ENCODE results near the gene PRKG2. TPM values are rescaled to one million over a fixed set of nuclear protein-coding genes. Genes with fewer than 3 reads are reported as not detected.

PRKG2 gene
- total and polyA plus RNA-seq, 12 donors: 0.16 to 0.55 (median 0.20) TPM; not detected in 6

- Histone ChIP-seq H3K4me1 (replicated peaks in 1 of 2) (no peaks in the 10 kb centered on the region), H3K4me3 (no peak overlapping the region), H3K27me3 (no peaks in the 10 kb centered on the region), H3K9me3 (replicated peaks in 1 of 3) (no peaks in the 10 kb centered on the region), H3K27ac (no peak overlapping the region), H3K36me3 (replicated peaks in 1 of 2) (no peaks in the 10 kb centered on the region)
- 69 to 87% (median 72%) methylated on average over 8 to 9 of the region's 9 CpGs for WGBS, 4 donors
- DNase-seq: no peak
- TF ChIP-seq POLR2A (IDR thresholded peaks at IDR 0.05) (no peak), CTCF (IDR thresholded peaks at IDR 0.05) (no peak)
- intact Hi-C loops (cut with DNase I): no loop called here
Observed at GRCh38 chr4:81204571-81204970, 10.5 kb downstream of the PRKG2 start.

GRCh38 chr4:81199831-81200230, 15.2 kb downstream of the PRKG2 start:
- no peak overlapping the region for H3K27ac ChIP-seq

GRCh38 chr4:81198609-81199008, 16.4 kb downstream of the PRKG2 start:
- Histone ChIP-seq H3K27ac (no peak overlapping the region), H3K36me3 (replicated peaks in 1 of 2) (no peaks in the 10 kb centered on the region), H3K4me3 (no peak overlapping the region), H3K4me1 (replicated peaks in 1 of 2) (no peaks in the 10 kb centered on the region), H3K27me3 (no peaks in the 10 kb centered on the region), H3K9me3 (replicated peaks in 1 of 3) (no peaks in the 10 kb centered on the region)
- no peak for DNase-seq
- intact Hi-C loops (cut with DNase I): no loop called here
- WGBS, 4 donors: 78 to 100% (median 92%) methylated on average over 1 of the region's 1 CpG
- no peak for TF ChIP-seq CTCF (IDR thresholded peaks at IDR 0.05)
- no peak for TF ChIP-seq POLR2A (IDR thresholded peaks at IDR 0.05)

More at GRCh38 chr4:81199831-81200230, 15.2 kb downstream of the PRKG2 start:
- Histone ChIP-seq H3K4me1 (replicated peaks in 1 of 2) (no peaks in the 10 kb centered on the region), H3K4me3 (no peak overlapping the region), H3K36me3 (replicated peaks in 1 of 2) (no peaks in the 10 kb centered on the region), H3K9me3 (replicated peaks in 1 of 3) (no peaks in the 10 kb centered on the region), H3K27me3 (no peaks in the 10 kb centered on the region)
- TF ChIP-seq CTCF (IDR thresholded peaks at IDR 0.05) (no peak), POLR2A (IDR thresholded peaks at IDR 0.05) (no peak)
- intact Hi-C loops (cut with DNase I): no loop called here
- no peak for DNase-seq

- H3K4me1 ChIP-seq (replicated peaks in 1 of 2): no peaks in the 10 kb centered on the region
- WGBS, 4 donors: 36 to 51% (median 45%) methylated on average over 4 of the region's 4 CpGs
- no peaks in the 10 kb centered on the region for H3K27me3 ChIP-seq
- no peak for DNase-seq
- intact Hi-C loops (cut with DNase I): no loop called here
- TF ChIP-seq CTCF (IDR thresholded peaks at IDR 0.05) (no peak), POLR2A (IDR thresholded peaks at IDR 0.05) (no peak)
- no peaks in the 10 kb centered on the region for H3K36me3 ChIP-seq (replicated peaks in 1 of 2)
- H3K27ac ChIP-seq: no peak overlapping the region
- H3K4me3 ChIP-seq: no peak overlapping the region
- H3K9me3 ChIP-seq (replicated peaks in 1 of 3): no peaks in the 10 kb centered on the region
Observed at GRCh38 chr4:81197864-81198524, 17.0 kb downstream of the PRKG2 start.
